ENCODE data around the gene PDE7B.
"Not testable (repeated sequence)": the region's sequence is repeated elsewhere in the genome, so short reads cannot be mapped to it uniquely, and the experiment has no call there.

The PDE7B gene

DNA sequence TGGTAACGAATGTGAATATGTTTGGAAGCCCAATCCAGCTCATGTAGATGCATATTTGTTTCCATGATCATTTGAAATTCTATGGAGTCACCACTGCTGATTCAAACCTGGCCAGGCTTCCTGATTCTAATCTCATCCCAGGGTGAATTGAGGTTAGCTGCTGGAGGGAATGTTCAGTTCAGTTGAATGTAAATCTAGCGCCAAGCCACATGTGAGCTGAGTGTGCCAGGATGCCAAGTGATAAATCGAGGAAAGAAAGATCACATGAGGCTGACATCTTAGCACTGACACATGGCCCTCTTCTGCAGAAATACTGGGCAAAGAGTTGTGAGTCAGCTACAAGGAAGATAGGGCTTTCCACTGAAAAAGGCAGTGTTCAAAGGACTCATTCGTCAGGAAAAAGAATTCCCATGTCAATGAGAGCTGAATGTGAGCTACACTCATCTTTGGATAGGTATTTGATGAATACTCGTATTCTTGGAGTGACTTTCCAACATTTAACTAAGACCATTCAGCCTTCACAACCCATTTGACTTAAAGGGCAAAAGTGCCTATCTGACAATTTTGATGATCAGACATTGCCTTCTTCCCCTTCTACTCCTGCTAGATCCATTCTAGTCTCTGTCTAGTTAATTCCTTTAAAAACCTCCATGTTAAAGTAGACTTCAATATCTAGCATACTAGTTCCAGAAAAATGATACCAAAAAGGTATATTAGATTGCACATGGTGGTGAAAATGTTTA is 226.5 kb downstream of the PDE7B start:
- DNase-seq: no peak

DNA sequence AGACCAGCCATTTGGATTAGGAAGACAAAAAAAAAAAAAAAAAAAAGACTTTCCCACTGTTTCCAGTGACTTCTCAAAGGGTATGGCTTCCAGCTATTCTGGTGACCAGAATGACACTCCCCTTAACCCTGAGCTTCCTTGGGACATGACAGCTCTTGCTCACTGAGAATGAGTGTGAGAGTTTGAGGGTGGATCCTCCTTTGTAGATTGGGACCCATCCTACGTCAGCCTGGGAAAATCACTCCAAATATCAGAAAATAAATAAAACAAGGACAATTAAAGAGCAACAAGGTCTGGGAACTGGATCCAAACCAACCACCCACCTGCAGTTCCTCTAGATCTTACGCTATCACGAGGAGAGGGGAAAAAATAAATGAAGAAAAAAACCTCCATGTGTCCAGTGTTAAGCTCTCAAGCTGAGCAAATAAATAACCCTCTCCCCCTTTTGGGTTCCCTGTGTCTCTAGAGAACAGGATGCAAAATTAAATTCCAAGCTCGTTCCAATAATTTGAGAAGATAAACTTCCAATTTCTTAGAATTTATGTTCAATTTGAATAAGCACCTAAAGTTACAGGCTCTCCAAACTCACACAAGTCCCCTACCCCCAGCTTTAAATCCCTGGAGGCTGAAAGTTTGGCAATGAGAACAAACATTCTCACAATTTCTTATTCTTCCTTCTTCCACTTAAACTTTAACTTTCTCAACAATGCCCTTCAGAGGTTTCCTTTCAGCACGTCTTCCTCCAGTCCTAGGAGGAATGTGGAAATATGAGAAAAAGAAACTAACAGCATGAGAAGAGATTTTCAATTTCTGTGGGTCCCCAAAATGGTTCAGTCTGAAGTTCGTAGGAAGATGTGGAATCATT is 228.4 kb downstream of the PDE7B start:
- DNase-seq: no peak

DNA sequence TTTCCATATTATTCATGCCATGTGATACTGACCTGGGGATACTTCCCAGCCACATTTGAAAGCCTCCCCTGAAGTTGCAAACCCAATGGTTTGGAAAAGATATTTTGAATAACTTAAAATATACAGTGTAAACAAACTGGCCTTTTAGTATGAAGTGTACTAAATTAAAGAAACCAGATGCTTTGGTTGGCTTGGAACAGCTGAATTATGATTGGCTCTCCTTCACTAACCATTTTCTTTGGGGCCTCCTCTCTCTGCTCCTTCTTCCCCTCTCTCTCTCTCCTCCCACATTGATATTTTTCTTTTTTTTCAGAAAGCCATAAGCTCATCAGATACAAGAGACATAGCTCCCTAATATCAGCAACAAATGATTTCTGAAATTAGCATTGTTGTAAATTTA is 232.0 kb downstream of the PDE7B start:
- DNase-seq: no peak

DNA sequence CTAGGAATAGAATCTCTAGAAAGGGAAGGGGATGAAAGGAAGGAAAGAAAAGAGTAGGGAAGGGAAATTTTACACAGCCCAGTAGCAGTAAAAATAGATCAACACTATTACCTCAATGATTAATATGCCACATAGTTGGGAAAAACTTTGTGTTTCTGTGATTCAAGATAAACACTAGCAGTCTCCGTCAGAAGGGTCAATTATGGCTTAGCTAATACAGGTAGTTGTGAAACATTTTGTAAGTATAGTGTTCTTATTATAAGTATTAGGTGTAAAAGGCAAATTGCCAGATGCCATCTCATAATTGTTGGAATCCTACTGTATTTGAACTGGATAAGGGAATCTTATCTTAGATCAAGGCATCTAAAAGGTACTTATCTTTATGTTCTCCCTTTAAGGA is 232.9 kb downstream of the PDE7B start:
- no peak for DNase-seq

DNA sequence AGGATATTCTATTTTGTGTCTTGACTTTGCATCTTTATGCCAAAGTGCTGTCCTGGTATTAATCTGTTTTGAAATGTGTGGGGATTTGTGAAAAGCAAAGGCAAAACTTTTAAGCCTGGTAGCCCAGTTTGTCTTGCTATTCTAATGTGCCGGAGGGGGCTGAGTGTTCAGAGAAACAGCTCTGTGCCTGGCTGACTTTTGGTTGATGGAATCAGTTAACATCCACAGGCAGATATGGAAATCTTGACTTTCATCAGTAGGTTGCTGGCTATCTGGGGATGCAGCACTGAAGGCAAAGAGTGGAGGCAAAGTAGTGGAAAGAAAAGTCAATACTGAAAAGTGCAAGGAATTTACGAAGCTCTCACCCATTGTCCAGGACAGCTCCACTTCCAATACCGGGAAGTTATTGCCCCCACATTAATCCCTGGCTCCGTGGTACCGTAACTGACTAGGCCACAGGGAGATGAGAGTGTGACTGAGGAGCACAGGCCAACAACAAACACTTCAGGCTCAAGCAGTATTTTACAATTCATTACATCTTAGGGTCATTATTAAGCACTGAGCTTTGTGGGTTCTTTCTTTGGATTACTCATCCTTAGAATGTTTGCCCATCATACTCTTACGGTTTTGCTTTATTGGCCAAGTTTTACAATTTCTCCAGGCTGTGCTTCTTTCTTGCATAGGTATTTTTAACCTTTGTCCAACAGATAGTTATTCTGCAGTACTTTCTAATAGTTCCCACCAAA is 234.0 kb downstream of the PDE7B start:
- no peak for DNase-seq

DNA sequence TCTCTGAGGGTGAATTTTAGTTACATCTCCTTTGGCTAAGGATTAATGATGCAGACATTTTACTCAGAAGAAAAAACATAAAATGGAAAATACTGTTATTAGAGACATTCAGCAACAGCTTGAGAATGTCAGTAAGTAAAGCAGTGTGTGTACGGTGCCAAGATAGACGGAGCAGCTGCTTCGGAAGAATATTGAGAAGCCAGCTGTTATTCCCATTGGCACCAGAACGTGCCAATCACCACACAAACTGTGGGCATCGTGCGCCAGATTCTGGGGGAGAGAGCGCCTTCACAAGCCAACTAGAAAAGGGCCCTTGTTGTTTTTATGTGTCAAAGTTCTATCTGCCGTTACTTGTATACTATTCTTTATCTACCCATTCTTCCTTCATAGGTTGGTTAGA is 235.2 kb downstream of the PDE7B start:
- no peak for DNase-seq

DNA sequence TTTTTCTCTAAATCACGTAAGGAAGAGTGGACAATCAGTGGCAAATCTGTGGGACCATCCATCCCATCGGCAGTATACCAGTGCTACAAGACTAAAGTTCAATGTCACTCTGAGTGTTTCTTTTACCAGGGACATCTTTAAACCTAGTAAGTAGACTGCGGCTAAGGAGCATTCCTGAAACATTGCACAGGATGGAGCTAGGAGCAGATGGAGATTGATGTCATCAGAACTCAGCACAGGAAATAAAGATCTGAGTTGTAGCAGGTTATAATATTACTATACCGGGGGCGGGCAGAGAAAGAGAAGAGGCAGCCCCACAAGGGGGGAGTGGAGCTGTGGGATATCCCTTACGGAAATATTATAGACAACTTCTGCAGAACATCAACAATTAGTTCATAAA is 236.5 kb downstream of the PDE7B start:
- DNase-seq: no peak

DNA sequence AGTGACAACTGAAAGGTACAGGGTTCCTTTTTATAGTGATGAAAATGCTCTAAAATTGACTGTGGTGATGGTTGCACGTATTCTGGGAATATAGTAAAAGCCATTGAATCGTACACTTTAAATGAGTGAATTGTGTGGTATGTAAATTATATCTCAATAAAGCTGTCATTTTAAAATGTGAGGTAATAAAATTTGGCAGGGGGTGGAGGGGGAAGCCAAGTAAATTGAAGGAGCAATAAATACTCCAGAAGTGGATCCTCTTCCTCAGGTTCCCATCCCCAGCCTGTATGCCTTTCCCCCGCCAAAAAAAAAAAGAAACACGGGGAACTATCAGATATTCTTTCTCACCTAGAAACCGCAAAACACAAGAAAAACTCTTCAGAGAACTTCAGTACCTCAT is 237.2 kb downstream of the PDE7B start:
- DNase-seq: no peak

DNA sequence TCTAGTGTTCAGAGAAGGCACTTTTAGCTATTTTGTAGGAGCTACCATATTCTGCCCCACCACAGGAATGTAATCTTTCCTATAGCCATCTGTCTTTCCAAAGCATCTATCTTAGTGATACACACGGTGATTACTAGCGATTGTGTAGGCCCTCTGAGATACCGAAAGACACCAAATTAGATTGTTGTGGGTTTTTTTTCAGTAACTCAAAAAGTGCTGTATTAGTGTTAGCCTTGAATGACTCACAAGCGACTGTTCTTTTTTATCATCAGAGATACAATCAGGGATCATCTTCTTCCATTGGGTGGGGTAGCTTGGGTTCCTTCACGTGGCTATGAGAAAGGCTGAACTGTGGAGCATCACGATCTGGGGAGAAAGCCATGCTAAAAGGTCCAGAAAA is 238.4 kb downstream of the PDE7B start:
- no peak for DNase-seq

DNA sequence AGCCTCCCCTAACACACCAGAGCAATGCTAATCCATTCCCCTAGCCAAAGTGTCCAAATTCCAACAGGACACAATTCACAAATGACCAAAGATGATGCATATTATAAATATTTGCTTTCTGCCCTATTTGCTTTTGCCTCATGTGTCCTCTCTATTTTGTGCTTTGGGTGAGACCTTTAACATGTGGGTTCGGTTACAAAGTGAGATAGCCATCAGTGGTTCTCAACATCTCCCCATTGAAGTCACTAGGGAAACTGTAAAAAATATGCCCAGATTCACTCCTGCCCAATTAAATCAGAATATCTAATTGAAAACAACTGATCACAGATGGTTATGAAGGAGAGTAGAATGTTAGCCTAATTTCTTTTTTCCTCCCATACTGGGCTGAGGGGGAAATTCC is 239.4 kb downstream of the PDE7B start:
- DNase-seq: no peak

DNA sequence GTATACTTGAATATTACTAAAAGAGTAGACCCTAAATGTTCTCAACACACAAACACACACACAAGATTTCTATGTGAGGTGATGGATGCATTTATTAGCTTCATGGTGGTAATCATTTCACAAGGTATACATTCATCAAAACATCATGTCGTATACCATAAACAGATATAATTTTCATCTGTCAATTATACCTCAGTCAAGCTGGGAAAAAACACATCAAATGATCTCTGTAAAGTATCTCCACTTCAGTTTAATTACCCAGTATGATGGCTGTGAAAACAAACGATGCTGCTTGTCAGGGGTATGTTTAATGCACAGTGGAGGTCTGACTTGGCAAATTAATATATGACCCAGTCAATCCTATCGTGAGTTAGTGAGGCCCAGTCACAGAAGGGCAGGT is 241.4 kb downstream of the PDE7B start:
- no peak for DNase-seq

DNA sequence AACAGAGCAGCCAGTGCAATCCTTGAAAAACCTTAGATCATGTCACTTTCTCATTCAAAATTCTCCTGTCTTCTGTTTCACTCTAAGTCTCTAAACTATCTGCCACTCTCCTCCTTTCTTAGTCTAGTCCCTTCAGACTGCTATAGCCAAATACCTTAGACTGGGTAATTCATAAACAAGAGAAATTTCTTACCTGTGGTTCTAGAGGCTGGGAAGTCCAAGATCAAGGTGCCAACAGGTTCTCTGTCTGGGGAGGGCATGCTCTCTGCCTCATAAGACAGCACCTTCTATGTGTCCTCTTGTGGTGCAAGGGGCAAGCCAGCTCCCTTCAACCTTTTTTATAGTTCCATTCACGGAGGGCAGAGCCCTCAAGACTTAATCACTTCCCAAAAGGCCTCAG is 242.3 kb downstream of the PDE7B start:
- no peak for DNase-seq

DNA sequence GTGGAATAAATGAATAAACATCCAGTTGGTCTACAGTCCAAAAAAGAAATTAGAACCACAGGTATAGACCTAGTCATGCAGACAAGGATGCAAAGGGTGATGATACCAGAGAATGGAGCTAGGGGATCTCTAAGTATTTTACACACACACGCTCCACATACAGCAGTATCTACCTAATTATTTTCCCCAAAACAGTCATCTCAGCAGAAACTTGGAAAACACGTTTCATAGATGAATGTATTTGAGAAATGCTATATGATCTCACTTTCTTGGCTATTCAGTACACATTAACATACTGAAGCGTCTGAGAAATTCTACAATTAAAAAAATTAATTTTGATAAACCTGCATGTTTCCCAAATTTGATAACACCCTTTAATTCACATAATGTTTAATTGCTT is 243.3 kb downstream of the PDE7B start:
- no peak for DNase-seq

DNA sequence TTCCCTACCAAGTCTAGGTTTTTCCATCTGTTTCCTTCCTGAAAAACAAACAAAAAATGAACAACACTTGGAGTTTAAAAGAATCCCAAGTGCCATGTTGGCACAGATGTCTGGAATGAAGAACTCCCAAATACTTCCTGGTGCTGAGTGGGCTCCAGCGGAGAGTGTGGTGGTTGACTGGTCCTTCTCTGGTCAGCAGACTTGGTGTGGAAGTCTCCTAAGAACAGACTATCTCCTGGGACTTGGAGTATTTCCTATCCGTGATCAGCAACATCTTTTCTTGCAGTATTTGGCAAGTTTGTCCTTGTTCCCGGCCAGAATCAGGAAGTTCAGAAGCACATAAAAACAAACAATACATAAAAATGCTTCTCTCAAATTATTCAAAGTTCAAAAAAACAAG is 244.5 kb downstream of the PDE7B start:
- DNase-seq: no peak

DNA sequence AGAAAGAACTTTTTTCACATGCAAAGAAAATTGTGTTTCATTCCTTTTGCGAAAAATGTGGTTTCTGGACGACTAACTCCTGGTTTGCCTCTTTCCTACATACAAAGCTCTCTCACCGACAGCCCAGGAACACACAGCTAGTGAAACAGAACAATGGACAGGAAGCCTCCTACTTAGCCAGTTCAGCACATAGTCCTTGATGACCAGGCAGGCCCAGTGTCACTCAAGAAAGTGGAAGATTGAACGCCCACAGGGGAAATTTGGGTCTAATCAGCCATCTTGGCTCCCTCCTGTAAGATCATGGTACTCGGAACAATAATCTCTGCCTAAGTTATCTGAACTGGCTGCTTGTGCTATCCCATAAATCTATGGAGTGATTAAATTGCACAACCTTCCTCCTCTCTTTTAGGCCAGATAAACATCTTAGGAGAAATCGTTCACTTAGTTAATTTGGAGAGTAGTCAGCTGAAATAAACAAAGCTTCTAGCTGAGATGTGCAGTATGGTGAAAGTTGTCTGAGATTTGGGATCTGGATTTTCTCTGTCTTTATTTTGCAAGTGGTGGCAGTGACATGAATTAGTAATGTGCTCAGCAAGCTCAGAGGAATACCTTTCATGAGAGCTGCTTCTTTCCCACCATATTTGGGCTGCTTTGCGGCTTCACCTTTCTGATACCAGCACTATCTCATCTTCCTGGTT is 251.6 kb downstream of the PDE7B start:
- DNase-seq: no peak

DNA sequence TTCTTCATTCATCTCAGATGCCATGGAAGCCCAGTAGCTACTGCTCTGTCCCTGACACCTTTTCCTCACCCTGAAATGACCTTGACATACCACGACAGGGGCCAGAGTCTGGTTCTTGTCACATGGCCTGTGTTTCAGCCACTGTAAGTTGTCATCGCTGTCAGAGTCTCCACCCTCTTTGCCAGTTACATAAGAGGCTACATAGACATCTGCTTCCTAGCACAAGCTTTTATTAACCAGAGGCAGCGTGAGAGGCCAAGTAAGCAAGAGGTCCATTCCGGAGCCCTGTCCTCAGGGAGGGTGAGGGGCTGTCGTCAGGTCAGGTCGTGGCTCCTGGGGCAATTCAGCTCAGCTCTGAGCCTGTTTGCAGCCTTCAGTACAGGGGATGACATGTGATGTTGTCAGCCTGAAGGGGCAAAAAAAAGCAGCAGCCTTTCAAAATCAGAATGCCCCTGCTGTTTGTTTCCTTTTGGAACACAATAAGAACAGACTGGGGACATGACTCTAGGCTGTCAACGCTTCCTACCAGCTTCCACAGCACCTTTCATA is 252.3 kb downstream of the PDE7B start:
- DNase-seq: no peak

DNA sequence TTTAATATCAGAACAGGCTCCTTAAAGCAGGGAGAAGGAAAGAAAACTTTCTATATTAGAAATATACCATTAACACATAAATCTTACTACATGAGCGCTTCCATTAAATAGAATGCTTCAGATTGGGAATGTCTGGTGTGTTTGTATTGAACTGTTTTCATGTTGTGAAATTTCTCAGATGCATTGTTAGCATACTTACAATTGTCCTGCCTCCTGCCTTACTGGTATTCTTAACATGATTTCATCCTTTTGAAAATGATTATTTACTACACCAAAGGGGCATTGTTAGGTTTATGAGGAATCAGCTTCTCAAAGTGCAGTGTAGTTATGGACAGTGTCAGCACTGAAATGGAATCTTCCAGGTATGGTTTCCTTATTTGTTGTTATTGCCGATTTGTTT is 253.1 kb downstream of the PDE7B start:
- no peak for DNase-seq

DNA sequence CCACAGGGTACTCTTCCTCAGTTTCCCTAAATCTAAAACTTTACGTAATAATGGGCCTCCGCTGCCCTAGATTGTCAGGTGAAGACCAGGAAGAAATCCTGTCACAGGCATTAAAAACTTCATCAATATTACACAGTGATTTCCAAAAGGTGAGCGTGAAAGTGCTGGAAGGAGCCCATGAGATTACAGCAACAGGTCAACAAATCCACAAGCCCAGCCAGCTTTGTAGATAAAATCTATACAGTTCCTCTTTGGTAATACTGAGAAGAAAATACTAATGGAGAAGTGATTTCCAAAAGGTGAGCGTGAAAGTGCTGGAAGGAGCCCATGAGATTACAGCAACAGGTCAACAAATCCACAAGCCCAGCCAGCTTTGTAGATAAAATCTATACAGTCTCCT is 254.3 kb downstream of the PDE7B start:
- DNase-seq: not testable (repeated sequence)

DNA sequence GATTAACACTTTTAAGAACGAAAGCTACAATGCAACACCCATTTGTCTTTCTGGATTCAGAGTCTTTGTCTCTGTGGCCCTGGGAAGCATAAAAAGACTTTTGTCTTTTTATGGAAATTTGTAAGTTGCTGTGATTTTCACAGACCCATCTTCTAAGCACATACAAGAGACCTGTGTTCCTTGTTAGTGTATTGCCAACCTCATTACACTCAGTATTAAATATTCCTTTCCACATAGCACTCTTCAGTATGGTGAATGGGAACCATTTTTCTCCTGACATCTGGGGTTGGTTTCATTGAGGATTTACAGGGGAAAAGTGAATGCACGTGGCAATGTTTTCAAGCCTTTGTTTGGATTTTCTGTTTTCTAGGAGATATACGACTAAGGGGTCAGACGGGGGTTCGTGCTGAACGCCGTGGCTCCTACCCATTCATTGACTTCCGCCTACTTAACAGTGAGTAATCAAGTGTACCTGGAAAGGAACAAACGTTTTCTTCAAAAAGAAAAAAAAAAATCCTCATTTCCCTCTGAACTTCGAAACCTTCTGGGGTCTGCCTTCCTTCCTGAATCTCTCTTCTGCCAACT is 257.0 kb downstream of the PDE7B start:
- no peak for DNase-seq

DNA sequence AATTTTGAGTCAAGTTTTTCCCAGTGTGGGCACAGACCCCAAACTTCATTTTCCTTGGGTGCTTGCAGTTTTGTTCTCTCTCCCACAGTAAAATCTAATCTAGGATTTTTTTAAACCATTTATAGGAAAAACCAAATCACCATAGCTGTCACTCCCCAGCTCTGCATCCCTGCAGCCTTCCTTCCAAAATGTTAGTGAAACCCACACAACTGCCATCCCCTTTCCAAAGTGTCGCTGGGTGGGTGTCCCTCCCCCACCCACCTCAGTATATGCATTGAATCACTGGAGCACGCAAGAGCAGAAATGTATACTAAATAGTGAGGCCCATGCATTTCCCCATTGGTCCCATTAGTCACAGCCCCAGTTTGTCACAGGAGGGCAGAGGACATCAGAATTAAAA is 260.3 kb downstream of the PDE7B start:
- DNase-seq: no peak

DNA sequence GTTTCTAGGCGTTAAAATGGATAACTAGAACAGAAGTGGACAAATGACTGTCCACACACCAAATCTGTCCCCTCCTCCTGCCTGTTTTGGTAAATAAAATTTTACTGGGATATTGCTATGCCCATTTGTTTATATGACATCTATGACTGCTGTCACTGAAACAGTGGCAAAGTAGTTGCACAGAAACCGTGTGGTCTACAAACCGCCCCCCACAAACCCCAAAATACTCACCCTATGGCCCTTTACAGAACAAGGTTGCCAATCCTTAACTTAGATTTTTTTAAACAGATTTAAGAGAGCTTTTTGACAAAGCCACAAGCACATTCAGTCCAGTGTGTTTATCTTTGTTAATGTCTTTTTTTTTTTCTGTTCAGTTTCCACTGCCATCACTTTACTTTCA is 260.8 kb downstream of the PDE7B start:
- no peak for DNase-seq

DNA sequence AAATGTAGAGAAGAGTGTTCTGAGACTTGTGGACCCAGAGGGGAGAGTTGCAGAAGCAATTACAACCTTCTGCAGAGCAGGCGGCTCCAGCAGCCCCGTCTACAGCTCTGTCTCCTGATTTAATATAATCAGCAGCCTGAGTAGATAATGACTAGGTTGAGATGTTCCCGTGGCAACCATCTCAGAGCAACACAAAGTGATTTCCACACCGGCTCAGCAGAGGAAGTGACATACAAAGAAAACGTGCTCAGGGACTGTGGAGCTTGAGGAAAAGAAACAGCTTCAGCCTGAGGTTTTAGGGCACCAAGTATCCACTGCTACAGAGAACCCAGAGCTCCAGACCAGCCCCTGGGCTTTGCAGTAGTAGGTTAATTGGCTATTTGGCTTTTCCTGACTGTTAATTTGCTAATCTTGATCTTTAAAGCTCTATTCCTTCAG is 262.3 kb downstream of the PDE7B start:
- DNase-seq: peak; percentile 56
